Uterus (tissue), 2 donors: ENCODE results near the gene CISH.

Source experiments
- CTCF ChIP-seq, 4 experiments: fragments of 200-600 bp in 2 of 4; fragments of 450-650 bp in 2 of 4; sonication (generic) in 2 of 4; IDR thresholded peaks; one replicate each; pipeline ENCODE4 v1.5.1; 2016 to 2019; ENCODE audit warnings: antibody characterized with exemption in 4 of 4, mild to moderate bottlenecking in 2 of 4, moderate library complexity in 1 of 4
- POLR2A ChIP-seq, 2 donors: fragments of 450-650 bp; IDR thresholded peaks; one replicate each; pipeline ENCODE4 v1.6.1; 2016; ENCODE audit warnings: antibody characterized with exemption in 2 of 2, mild to moderate bottlenecking in 1 of 2, moderate library complexity in 1 of 2

- TF ChIP-seq CTCF (IDR thresholded peaks at IDR 0.05) = no peak
- TF ChIP-seq POLR2A (IDR thresholded peaks at IDR 0.05) = no peak
These were observed 12.4 kb upstream of the CISH start for GRCh38 chr3:50623840-50624474.
